Mucosa of gallbladder (tissue), 1 donor: Measurements from ENCODE around the gene RPS10. TPM values are rescaled to one million over a fixed set of nuclear protein-coding genes. Genes with fewer than 3 reads are reported as not detected.
"Not testable (repeated sequence)": the region's sequence is repeated elsewhere in the genome, so short reads cannot be mapped to it uniquely, and the experiment has no call there.

Experiments
- DNase-seq: peaks from one replicate; pipeline ENCODE4 v3.0.0-alpha.2; 2020; ENCODE audit warnings: low spot score
- total RNA-seq: library from RNA; stranded (reverse); gene quantifications from one replicate; pipeline ENCODE4 v1.2.1, GENCODE V29; 2021
- donor health status: DM: no; HTN: no; CAD: no.

The RPS10 gene
- total RNA-seq, 1 donor from 2014 or later: 896 TPM

GRCh38 chr6:34392497-34393190 is 33.2 kb downstream of the RPS10 start, which contains the start of gene NUDT3:
TSS of gene NUDT3 (minus strand) at chr6:34392669. CDS start at chr6:34392362, 307 bp downstream.
- peak; percentile 95 for DNase-seq

- peak; percentile 29 for DNase-seq
These were observed 33.9 kb downstream of the RPS10 start for GRCh38 chr6:34391786-34392496.

- DNase-seq: no peak
These were observed 34.4 kb downstream of the RPS10 start for GRCh38 chr6:34391473-34391785.

DNA sequence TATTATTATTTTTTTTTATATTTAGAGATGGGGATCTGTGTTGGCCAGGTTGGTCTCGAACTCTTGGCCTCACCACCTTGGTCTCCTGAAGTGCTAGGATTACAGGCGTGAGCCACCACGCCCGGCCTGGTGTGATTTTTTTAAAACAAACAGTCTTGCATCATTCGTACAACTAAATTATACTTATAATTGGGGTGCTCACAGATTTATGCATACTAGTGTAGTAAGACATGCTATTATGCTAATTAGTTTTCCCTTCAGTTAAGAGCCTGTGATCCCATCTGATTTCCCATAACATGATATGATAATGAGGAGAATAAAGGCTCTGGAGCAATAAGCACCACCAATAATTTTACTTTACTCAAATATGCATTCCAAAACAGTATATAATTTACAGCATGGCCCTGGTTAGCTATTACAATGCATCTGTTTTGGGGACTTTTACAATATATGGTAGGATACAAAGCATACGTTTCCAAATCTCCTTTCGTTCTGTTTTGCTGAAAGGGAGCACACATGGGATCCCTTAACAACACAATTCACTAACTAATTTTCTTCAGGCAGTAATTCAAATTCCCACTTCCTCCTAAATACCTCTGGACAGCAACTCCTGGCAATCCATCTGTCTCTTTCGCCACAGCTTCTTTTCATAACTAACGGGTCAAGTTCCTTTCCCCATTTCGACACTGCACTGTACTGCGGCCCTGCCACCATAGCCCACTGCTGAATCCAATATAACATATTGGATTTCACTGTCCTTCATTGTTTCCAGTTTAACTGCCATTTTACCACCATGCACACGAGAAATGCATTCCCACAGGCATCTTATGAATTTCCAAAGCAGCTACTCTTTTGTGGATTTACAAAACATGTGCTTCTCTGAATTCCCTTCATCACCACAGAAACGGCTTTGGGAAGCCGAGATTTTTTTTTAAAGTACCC is 35.1 kb downstream of the RPS10 start:
- peak; percentile 31 for DNase-seq

GRCh38 chr6:34389034-34389433 is 36.8 kb downstream of the RPS10 start:
- no peak for DNase-seq

GRCh38 chr6:34388421-34388820 is 37.4 kb downstream of the RPS10 start:
- DNase-seq: no peak

DNA sequence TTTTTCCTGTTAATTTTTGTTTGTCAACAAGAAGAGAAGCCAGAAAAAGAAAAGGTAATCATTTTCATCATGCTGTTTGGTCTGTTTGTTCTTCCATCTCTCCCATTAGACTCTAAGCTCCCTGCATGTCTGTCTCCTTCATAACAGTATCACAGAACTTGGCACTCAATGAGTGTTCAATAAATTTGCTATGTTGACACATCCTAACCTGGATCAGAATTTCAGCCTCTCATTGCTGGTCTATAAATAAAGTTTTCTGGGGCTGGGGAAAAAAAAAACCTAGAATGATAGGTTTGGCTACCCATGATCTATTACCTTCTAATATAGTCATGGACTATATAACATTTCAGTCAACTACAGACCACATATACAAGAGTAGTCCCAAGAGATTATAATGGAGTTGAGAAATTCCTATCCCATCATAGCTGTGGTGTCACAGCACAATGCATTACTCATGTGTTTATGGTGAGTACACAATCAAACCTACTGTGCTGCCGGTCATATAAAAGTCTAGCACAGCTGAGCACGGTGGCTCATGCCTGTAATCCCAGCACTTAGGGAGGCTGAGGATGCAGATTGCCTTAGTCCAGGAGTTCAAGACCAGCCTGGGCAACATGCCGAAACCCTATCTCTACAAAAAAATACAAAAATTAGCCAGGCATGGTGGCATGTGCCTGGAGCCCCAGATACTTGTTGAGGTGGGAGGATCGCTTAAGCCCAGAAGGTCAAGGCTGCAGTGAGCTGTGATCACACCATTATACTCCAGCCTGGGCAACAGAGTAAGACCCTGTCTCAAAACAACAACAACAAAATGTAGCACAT is 39.3 kb downstream of the RPS10 start:
- no peak for DNase-seq

- no peak for DNase-seq
These were observed 40.1 kb downstream of the RPS10 start for GRCh38 chr6:34385793-34386195.

- DNase-seq: no peak
These were observed 41.3 kb downstream of the RPS10 start for GRCh38 chr6:34384321-34385153.

DNA sequence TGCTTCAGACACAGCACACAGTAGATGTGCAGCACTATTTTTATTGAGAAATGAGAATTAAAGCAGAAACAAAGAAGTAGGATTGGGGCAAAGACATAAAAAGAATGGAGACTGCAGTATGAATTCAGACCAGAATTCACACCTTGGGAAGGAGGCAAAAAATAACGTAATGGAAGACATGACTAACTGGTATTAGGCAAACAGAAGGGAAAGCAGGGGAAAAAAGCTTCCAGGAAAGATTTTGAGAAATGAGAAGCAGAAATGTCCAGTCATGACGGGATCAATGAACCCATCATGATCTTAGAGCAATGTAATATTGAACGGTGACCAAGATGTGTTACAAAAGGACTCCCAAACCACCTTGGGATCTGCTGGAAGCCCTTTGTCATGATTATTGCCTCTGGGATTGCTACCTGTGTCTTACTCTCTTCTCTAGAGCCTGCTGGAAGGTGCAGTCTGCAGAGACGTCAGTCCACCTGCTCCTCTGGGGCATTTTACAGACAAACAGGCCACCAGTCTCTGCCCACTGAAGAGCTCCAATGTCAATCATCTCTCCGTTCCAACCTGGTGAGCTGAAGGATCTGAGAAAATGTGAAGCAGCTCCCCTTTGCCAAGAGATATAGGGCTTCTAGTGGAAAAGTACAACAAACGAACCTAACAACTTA is 42.1 kb downstream of the RPS10 start:
- DNase-seq: no peak

DNA sequence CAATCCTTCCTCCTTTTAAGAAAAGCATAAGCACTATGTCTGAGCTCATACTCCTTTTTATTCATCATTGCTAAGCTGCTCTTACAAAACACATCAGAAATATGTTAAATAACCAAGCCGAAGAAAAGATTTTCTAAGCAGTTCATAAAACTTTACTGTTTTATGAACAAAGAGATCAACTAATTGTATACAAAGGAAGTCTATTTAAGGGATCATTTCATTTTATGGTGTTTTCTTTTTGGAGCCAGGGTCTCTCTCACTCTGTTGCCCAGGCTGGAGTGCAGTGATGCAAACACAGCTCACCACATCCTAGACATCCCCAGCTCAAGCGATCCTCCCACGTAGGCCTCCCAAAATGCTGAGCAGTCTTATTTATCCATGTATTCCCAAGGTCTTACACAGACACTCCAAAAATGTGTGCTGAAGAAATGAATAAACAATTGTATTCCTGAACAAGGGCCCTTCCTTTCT is 42.7 kb downstream of the RPS10 start:
- DNase-seq: no peak

GRCh38 chr6:34381081-34381480 is 44.8 kb downstream of the RPS10 start:
- DNase-seq: no peak

DNA sequence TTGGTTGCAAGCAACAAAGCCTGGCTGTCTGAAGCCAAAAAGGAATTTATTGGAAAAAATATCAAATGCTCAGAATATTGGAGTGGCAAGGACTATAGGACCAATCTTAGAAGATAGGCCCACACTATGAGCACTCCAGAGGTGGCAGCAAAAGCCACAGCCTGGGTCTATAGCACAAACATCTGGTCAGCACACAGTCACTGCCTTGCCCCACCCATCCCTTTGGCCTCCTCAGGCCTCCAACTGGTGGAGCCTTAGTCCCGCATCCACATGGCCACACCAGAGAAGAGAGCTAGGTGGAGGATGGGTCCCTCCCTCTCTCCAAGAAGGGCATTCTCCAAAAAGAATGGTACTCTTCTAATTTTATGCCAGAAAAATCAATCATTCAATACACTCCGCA is 47.4 kb downstream of the RPS10 start:
- DNase-seq: no peak

- DNase-seq: no peak
These were observed 47.9 kb downstream of the RPS10 start for GRCh38 chr6:34377984-34378383.

- DNase-seq: not testable (repeated sequence)
These were observed 48.3 kb downstream of the RPS10 start for GRCh38 chr6:34377571-34377970.

DNA sequence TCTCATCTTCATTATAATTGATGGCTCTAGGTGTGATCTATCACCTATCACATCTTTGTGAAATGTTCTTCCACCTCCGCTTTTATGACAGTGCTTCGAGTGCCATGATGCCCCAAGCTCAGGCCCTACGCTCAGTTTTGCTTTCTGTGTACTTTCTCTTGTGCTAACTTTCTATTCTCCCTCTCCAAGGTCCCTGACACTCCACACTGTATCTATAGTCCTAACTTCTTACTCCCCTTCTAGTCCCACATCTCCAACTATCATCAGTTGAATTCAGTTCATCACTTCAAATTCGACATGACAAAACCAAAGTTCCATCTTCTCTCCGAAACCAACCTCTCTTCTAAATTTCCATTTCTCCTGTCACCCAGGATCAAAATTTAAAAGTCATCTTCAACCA is 50.0 kb downstream of the RPS10 start:
- no peak for DNase-seq

- no peak for DNase-seq
These were observed 51.4 kb downstream of the RPS10 start for GRCh38 chr6:34374508-34374907.

DNA sequence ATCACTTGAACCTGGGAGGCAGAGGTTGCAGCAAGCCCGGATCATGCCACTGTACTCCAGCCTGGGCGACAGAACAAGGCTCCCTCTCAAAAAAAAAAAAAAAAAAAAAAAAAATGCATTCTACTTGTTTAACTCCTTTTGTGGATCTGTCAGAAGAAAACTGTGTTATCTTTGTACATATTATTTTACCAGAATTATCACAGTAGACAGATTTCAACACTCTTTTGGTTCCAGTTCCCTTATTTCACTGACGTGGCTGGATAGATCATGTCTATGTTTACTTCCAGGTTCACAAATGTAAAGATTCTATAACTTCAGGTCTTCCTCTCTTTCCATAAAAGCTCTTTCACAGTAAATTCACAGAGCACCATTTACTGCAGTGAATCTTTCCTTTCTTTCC is 51.8 kb downstream of the RPS10 start:
- DNase-seq: no peak

GRCh38 chr6:34373511-34373910 is 52.4 kb downstream of the RPS10 start:
- DNase-seq: no peak

DNA sequence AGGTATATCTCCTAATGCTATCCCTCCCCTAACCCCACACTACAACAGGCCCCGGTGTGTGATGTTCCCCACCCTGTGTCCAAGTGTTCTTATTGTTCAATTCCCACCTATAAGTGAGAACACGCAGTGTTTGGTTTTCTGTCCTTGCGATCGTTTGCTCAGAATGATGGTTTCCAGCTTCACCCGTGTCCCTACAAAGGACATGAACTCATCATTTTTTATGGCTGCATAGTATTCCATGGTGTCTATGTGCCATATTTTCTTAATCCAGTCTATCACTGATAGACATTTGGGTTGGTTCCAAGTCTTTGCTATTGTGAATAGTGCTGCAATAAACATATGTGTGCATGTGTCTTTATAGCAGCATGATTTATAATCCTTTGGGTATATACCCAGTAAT is 54.0 kb downstream of the RPS10 start:
- DNase-seq: not testable (repeated sequence)
